Epidermal melanocyte (primary cell): Measurements from ENCODE around the gene WDFY2.

Source experiments
- DNase-seq: peaks from one replicate; pipeline ENCODE4 v3.0.0; 2011; ENCODE audit warnings: low spot score; ENCODE audit not compliant: insufficient read length

Gene WDFY2

DNA sequence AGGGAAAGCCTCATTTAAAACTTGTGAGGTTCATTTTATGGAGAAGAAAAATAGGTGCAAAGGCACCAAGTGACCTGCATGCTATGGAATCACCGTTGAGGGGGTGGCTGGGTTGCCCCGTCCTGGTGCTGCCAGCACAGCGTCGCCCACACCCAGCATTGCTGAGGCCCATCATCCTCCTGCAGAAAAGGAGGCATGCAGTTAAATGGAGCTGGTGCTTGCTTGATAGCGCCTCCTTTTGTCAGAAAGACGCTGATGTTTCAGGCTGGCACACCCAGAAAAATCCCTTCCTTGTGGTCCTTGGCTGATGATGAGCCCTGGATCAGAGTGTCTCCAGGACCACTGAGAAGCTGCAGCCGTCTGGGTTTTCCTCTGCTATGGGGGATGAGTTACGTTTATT lies 182.8 kb downstream of the WDFY2 start:
- DNase-seq, result no peak

DNA sequence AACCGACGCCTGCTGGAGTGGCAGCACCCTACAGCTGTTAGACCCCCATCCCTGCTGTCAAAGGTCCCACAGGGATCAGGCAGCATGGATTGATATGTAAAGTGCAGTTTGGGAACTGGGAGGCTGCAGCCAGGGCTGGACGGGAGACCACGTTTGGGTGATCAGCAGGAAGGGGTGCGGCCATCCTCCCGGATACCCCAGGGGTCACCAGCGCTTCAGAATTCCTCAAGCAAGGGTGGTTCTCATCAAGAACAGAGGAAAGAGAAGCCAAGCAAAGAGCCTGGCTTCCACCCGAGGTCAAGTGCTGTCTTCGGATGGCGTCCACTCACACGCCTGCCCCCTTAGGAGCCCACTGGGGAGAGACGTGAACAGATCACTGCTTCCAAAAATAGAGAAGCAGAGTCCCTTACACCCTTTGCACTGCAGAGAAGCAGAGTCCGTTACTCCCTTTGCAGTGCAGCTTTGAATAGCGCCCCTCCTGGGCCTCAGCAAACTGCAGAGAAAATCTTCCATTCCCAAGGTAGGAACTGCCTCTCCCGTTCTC lies 184.2 kb downstream of the WDFY2 start:
- no peak for DNase-seq

DNA sequence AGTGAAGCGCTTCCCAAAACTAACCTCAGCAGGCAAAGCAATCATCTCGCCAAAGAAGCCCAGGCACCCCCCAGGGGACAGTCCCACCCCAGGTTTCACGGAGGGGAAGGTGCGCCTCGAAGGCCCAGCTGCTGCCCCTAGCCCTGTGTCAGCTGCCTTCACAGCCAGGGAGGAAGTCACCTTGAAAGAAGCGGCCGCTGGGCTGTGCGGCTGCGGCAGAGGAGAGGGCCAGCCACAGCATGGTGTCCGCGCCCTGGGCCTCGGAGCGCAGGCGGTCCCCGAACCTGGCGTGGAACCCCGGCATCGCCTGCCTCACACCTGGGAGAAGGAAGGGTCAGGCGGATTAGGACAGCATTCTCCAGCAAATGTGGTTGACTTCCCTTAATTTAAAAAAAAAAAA lies 184.7 kb downstream of the WDFY2 start:
- no peak for DNase-seq

GRCh38 chr13:51769455-51770127 lies 185.3 kb downstream of the WDFY2 start:
- no peak for DNase-seq

- no peak for DNase-seq
Measured at GRCh38 chr13:51770160-51770559, 185.9 kb downstream of the WDFY2 start.

GRCh38 chr13:51770681-51771417 lies 186.6 kb downstream of the WDFY2 start:
- DNase-seq, result no peak

DNA sequence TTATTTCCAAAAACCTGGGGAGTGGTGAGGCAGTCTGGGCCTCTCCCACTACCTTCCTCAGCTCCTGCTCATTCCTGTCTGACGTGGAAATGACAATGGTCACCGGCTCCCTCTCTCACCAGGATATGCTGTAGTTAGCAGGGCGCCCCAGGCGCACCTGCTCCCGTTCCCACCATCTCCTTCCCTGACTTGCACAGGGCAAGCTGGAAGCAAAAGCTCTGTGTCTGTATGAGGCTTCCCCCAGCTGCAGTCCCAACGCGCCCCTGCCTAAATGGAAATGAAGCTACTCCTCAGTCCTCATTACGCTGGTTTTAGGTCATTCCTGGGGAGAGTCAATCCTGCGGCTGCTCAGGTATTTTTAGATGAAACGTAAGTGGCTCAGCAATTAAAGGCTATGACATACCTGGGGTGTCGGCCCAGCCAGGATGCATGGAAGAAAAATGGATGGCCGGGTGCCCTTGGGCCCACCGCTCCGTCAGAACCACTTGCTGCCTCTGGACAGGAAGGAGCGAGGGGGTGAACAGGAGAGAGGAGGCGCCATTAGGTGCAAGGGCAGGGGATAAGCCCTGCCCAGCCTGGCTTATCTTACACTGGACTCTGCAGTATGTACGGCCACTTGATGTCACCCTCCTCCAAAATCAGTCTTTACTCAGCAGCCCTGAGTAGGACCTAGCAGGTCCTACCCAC lies 187.3 kb downstream of the WDFY2 start:
- DNase-seq, result no peak

- DNase-seq, result no peak
Measured at GRCh38 chr13:51772105-51772455, 187.8 kb downstream of the WDFY2 start.

DNA sequence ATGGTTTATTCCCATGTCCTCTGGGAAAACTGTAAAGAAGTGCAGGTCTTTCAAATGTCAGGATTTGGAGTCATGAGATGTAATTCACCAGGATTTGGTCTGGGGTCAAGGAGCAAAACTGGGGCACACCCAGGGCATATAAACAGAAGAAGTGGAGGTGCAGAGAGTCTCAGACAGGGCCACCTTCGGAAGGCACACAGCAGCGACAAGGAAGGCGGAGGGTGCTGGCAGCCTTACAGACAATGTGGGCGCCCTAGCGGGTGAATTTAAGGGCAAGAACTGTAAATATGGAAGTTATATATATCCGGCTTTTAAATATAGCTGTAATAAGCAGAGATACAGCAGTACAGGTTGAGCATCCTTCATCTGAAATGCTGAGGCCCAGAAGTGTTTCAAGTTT lies 188.5 kb downstream of the WDFY2 start:
- no peak for DNase-seq

DNA sequence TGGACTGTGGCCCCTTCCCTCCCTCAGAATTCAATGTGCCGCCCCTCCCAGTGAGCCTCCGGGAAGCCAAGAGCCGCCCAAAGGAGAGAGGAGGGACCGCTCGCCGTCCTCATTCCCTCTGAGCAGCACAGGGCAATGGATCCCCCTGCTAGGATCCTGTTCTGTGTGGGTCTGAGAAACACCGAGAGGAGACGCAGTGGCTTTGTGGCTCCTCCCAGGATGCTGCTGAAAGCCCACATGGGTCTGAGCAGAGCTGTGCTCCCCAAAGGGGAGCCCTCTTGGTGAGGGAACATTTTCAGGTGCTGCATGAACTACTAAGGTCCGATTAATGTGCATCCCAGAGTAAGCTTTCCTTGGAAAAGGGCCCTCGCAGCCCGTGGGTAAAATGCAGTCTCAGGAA lies 189.3 kb downstream of the WDFY2 start:
- DNase-seq, result no peak

DNA sequence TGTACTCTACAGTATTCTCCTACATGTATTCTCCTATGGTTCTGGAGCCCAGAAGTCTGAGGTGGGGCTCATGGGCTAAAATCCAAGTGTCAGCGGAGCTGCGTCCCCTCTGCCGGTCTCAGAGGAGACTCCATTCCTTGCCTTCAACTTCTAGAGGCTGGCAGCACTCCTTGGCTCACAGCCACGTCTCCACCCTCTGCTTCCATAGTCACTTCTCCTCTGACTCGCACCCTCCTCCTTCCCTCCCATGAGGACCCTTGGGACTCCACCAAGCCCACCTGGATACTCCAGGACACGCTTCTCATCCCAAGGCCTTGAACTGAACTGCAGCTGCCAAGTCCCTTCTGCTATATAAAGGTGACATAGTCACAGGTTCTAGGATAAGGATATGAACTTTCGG lies 191.9 kb downstream of the WDFY2 start:
- DNase-seq, result no peak

- DNase-seq, result no peak
Measured at GRCh38 chr13:51777921-51778320, 193.7 kb downstream of the WDFY2 start.

DNA sequence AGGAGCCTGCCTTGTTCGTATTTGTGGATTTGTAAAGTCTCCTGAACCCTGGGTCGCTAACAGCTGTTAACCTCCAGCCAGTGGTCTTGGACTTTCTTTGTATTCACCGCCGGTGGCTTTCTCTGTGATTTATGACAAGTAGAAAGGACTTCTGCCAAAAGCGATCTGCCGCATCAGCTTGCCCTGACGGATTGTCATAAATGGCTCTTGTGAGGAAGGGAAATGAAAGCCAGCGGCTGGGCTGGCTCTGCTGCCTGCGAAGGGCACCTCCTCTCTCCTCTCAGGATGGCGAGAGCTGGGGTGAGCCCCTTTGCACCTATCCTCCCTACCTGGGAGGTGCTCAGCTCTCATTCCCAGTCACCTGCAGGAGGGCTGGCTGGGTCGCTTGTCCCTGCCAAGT lies 194.1 kb downstream of the WDFY2 start:
- no peak for DNase-seq

GRCh38 chr13:51780099-51780498 lies 195.8 kb downstream of the WDFY2 start:
- no peak for DNase-seq

- no peak for DNase-seq
Measured at GRCh38 chr13:51781246-51782022, 197.2 kb downstream of the WDFY2 start.

GRCh38 chr13:51782026-51782710 lies 197.9 kb downstream of the WDFY2 start:
- DNase-seq, result no peak

- DNase-seq, result no peak
Measured at GRCh38 chr13:51783428-51784094, 199.3 kb downstream of the WDFY2 start.

DNA sequence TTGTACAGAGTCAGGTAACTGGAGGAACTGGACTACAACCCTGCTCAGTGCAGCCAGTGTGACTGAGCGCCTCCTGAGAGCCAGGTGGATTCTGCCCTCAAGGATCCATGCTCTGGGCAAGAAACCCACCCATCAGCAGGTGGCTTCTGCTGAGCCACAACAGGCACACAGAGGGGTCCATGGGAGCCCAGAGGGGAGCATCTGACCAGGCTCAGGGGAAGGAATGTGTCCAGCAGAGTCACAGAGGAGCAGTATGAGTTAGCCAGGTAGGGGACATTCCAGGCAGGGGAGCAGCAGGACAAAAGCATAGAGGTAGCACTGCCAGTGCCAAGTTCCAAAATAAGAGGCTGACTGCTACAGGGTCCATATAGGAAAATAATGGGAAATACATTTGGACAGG lies 199.8 kb downstream of the WDFY2 start:
- DNase-seq, result no peak

- no peak for DNase-seq
Measured at GRCh38 chr13:51785712-51786424, 201.6 kb downstream of the WDFY2 start.
